ENCODE measurements around the gene CUTC. TPM values are rescaled to one million over a fixed set of nuclear protein-coding genes. Genes with fewer than 3 reads are reported as not detected.
A peak's percentile ranks its signal among the peaks of the same experiment; 100 is the strongest.

Gene CUTC
- total RNA-seq, 1 experiment from 2014 or later, result 53.6 TPM

- DNase-seq (ENCODE audit: low read depth, low spot score), result no peak
- BruUV-seq (replicated peaks), result TSS peak; percentile 51
- H3K9ac ChIP-seq (ENCODE audit: low read length), result peak within 1 kb of the TSS; percentile 76
Observed at GRCh38 chr10:99782447-99783286, 50.6 kb downstream of the CUTC start, which contains the start of gene ABCC2. Gene ABCC2, plus strand, starts transcription at chr10:99782640. Its CDS starts 205 bp downstream, at chr10:99782845.

GRCh38 chr10:99784016-99784726, 52.1 kb downstream of the CUTC start:
- H3K27ac ChIP-seq (ENCODE audit: low read depth, low read length), result peak overlapping the region; percentile 100
- H3K9ac ChIP-seq (ENCODE audit: low read length), result peak overlapping the region; percentile 76
- RAD21 ChIA-PET (ENCODE audit: low non-redundant PET in 1 of 2, low total read pairs in 2 of 2, uncharacterized antibody in 2 of 2, unreplicated experiment in 2 of 2), result no interaction called here
- POLR2A ChIA-PET, result no interaction called here
- H3K4me2 ChIP-seq (ENCODE audit: low read length), result peak overlapping the region; percentile 82
- no peaks in the 10 kb centered on the region for H3K27me3 ChIP-seq (ENCODE audit: insufficient read depth, low read length)
- peaks cover 10 to 17% of the 10 kb centered on the region in 2 experiments; a peak in 3 of 4 replicates for H3K36me3 ChIP-seq (ENCODE audit: control insufficient read depth in 1 of 2, insufficient read depth in 2 of 2, low read length in 2 of 2)
- CTCF ChIA-PET, result no interaction called here
- BruUV-seq (replicated peaks), result no TSS peak
- ATAC-seq (peak; percentile 21), DNase-seq (ENCODE audit: low read depth, low spot score) (no peak)
- no peak overlapping the region for H2AFZ ChIP-seq (ENCODE audit: low read depth, low read length, poor library complexity, severe bottlenecking)
- peak; percentile 41; the same call in 1 of the 2 replicates for TF ChIP-seq POLR2AphosphoS5 (IDR thresholded peaks at IDR 0.05; ENCODE audit: low read depth, low read length)
- TF ChIP-seq TCF7L2 (IDR thresholded peaks at IDR 0.05; ENCODE audit: borderline replicate concordance, extremely low read depth, insufficient read depth, insufficient read length), result peak; percentile 40
- TF ChIP-seq YY1 (IDR thresholded peaks at IDR 0.05; ENCODE audit: extremely low read depth, insufficient replicate concordance, low read depth, low read length), result peak; percentile 74
- no peak for TF ChIP-seq RAD21 (IDR thresholded peaks at IDR 0.05; ENCODE audit: low read depth)
- H3K9me3 ChIP-seq (ENCODE audit: control insufficient read depth in 1 of 2, insufficient read depth in 1 of 2, low read depth in 1 of 2, low read length in 2 of 2), result no peaks in the 10 kb centered on the region
- H4K20me1 ChIP-seq (ENCODE audit: insufficient read depth), result no peaks in the 10 kb centered on the region
- H3K4me3 ChIP-seq (replicated peaks in 1 of 2; ENCODE audit: low read depth in 1 of 2, low read length in 2 of 2), result peak overlapping the region; percentile 15 to 43
- intact Hi-C loops (cut with micrococcal nuclease), result no loop called here
- H3K79me2 ChIP-seq (ENCODE audit: insufficient read depth, low read length), result peaks cover 5% of the 10 kb centered on the region; the same call in 1 of the 2 replicates
- H3K9me2 ChIP-seq (ENCODE audit: insufficient read depth), result no peaks in the 10 kb centered on the region
- peaks cover 74 to 83% of the 10 kb centered on the region in 2 experiments for H3K4me1 ChIP-seq (ENCODE audit: control insufficient read depth in 1 of 2, insufficient read depth in 2 of 2, low read length in 2 of 2)

More at GRCh38 chr10:99782447-99783286, 50.6 kb downstream of the CUTC start, which contains the start of gene ABCC2:
- H3K4me3 ChIP-seq (replicated peaks in 1 of 2; ENCODE audit: low read depth in 1 of 2, low read length in 2 of 2), result peak within 1 kb of the TSS; percentile 4 to 43
- peaks cover 0 to 6% of the 10 kb centered on the region in 2 experiments; a peak in 1 of 4 replicates for H3K36me3 ChIP-seq (ENCODE audit: control insufficient read depth in 1 of 2, insufficient read depth in 2 of 2, low read length in 2 of 2)
- H3K9me3 ChIP-seq (ENCODE audit: control insufficient read depth in 1 of 2, insufficient read depth in 1 of 2, low read depth in 1 of 2, low read length in 2 of 2), result no peaks in the 10 kb centered on the region
- H2AFZ ChIP-seq (ENCODE audit: low read depth, low read length, poor library complexity, severe bottlenecking), result no peak within 1 kb of the TSS
- peak; percentile 21 for ATAC-seq
- H3K27me3 ChIP-seq (ENCODE audit: insufficient read depth, low read length), result no peaks in the 10 kb centered on the region
- H4K20me1 ChIP-seq (ENCODE audit: insufficient read depth), result no peaks in the 10 kb centered on the region
- ChIA-PET RAD21 (ENCODE audit: low non-redundant PET in 1 of 2, low total read pairs in 2 of 2, uncharacterized antibody in 2 of 2, unreplicated experiment in 2 of 2) (no interaction called here), POLR2A (interaction anchor here (1.6 to 1.9 kb wide), 2 partner anchors 50 to 161 kb away, joined by 4 to 5 read pairs; no protein-coding TSS in a partner anchor), CTCF (no interaction called here)
- peak within 1 kb of the TSS; percentile 100 for H3K27ac ChIP-seq (ENCODE audit: low read depth, low read length)
- 0 out of 2 replicates have a peak, but pooled peaks cover 5% of the 10 kb centered on the region for H3K79me2 ChIP-seq (ENCODE audit: insufficient read depth, low read length)
- peaks cover 82 to 89% of the 10 kb centered on the region in 2 experiments for H3K4me1 ChIP-seq (ENCODE audit: control insufficient read depth in 1 of 2, insufficient read depth in 2 of 2, low read length in 2 of 2)
- TF ChIP-seq ZNF274 (IDR thresholded peaks at IDR 0.05; ENCODE audit: low read depth, low read length) (no peak), TCF7L2 (IDR thresholded peaks at IDR 0.05; ENCODE audit: borderline replicate concordance, extremely low read depth, insufficient read depth, insufficient read length) (peak; percentile 89), POLR2AphosphoS5 (IDR thresholded peaks at IDR 0.05; ENCODE audit: low read depth, low read length) (peak; percentile 50)
- peak within 1 kb of the TSS; percentile 82 for H3K4me2 ChIP-seq (ENCODE audit: low read length)
- intact Hi-C loops (cut with micrococcal nuclease), result no loop called here
- no peaks in the 10 kb centered on the region for H3K9me2 ChIP-seq (ENCODE audit: insufficient read depth)

Measured in HCT116 (cell line).